Left hindlimb (tissue), 1 donor: ENCODE data around the gene CCDC61.

ENCODE experiments used
- DNase-seq: peaks from one replicate; pipeline ENCODE4 v3.0.0-alpha.2; 2018

CCDC61 gene

DNA sequence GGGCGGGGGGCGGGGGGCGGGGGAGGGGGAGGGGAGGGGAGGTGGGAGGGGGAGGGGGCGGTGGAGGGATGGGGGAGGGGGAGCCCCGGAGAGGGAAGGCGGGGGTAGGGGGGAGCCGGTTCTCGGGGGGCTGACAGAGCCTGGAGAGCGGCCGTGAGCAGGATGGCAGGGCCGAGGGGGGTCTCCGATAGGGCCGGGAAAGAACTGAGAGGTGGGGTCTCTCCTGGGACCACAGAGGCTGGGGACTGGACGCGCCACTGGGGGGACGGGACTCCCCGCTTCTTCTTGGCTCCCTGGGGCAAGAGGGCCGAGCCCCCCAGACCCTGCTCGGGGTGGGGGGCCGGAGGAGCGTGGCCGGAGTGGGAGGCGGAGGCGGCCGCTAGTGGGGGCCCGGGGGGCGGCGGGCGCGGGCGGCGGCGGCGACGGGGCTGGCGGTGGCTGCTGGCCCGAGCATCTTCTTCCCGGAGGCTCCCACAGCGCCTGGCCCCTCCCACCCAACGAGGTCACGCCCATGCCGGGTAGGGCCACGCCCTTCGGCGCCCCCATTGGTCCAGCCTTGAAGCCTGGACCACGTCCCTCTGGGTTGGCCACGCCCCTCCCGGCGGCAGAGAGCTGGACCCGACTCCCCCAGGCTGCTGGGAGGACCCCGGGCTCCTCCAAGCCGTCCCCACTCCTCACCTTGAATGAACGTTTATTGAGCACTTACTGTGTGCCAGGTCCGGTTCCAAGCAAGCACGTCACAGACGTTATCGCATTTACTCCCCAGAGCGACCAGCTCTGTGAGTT, 21.5 kb upstream of the CCDC61 start, which contains the start of gene NOVA2:
Gene NOVA2 (minus strand): TSS at position 313 of the 786 bp plus-strand sequence. CDS start 514 bp downstream, outside the sequence.
- peak; percentile 57 for DNase-seq

DNA sequence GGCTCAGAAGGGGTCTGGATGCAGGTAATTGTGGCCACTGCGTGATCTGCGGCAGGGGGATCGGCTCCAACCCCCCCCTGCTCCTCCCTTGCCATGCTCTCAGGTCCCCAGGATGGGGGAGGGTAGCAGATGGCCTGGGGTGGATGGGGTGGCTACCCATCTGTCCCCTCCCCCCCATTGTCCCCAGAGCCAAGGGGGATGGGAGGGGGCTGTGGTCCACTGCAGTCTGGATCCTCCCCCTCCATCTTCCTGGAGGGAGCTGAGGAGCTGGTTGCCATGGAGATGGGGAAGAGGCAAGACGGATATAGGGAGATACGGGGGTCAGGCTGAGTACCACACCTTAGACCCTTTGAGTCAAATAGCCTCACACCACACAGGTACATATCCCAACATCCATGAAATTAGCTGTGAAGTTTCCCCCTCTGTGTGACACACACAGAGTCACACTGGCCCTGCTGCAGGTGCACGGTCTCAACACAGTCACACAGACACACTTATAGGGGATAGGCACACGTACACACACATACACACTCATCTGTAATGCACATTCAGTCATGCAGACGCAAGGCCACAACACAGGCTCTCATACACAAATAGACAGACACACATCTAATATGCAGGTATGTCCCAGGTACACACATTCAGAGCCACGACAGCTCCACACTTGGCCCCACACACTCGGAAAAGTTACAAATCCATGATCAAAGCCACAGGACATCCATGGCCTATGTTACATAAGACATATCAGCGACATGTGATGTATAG, 19.8 kb upstream of the CCDC61 start:
- DNase-seq = no peak

DNA sequence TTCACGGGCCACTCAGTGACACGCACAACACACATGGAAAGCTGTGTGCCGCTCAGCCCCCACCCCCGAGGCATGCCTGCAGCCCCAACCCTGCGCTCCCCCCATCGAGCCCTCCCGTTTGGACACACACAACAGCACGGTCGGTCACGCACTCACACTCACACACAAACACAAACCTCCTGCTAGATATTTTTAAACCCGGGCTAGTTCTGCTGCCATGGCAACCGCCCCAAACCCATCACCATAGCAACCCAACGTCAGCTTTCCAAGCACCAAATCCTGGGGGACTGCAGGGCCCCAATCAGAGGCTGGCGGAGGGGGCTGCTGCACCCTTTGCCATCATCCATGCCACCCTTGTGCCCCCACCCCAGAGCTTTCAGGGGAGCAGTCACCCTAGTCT, 19.1 kb upstream of the CCDC61 start:
- no peak for DNase-seq

DNA sequence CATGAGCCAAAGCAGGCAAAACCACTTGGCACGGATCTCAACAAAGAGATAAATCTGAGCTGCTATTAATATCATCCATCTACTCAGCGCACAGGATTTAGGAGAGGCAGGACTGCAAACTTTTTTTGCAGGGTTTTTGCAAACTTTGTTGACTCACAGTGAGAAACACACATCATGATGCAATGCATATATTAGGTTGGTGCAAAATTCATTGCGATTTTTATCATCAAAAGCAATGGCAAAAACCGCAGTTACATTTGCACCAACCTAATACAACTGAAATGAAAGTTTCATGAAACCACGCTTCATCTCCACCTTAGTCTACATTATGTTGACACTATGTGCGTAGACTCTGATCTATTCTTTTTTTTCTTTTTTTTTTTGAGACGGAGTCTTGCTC, 17.1 kb upstream of the CCDC61 start:
- no peak for DNase-seq

DNA sequence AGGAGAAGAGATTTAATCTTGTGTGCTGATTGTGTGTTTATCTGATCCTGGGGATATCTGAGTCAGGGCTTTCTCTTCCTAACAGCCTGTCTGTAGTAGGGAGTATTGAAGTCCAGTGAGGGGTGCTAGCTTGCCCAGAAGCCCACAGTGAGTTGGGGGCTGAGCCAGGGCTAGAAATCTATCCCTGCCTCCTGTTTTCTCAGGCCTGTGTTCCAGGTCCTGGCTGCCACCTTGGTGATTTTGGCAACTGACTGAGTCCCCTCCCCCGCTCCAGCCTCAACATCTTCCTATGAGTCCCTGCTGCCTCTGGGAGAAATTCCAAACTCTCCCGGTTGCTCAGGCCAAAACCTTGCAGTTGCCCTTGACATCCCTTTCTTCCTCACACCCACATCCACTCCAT, 13.9 kb upstream of the CCDC61 start:
- DNase-seq = no peak

DNA sequence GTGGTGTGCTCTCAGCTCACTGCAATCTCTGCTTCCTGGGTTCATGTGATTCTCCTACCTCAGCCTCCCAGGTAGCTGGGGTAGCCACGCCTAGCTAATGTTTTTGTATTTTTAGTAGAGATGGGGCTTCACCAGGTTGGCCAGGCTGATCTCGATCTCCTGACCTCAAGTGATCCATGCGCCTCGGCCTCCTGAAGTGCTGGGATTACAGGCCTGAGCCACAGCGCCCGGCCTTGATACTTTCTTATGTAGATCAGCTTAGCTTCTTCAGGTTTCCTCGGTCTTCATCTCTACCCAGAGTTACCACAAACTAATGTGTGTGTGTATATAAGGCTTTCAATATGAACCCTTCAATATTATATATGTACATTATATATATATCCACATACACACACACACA, 9.9 kb upstream of the CCDC61 start:
- no peak for DNase-seq

DNA sequence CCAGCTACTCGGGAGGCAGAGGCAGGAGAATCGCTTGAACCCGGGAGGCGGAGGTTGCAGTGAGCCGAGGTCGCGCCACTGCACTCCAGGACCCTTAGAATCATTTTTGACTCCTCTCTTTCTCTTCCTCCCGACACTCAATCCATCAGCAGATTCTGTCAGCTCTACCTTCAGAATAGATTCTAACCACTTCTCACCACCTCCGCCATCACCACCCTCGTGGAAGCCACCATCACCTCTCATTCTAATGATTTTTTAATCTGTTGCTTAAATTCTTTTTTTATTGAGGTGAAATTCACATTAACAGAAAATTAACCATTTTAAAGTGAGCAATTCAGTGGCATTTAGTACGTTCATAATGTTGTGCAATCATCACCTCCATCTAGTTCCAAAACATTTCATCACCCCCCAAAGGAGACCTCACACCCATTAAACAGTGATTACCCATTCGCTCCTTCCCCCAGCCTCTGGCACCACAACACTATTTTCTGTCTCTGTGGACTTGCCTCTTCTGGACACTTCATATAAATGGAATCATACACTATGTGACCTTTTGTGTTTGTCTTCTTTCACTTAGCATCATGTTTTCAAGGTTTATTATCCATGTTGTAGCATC, 5.0 kb upstream of the CCDC61 start:
- no peak for DNase-seq

DNA sequence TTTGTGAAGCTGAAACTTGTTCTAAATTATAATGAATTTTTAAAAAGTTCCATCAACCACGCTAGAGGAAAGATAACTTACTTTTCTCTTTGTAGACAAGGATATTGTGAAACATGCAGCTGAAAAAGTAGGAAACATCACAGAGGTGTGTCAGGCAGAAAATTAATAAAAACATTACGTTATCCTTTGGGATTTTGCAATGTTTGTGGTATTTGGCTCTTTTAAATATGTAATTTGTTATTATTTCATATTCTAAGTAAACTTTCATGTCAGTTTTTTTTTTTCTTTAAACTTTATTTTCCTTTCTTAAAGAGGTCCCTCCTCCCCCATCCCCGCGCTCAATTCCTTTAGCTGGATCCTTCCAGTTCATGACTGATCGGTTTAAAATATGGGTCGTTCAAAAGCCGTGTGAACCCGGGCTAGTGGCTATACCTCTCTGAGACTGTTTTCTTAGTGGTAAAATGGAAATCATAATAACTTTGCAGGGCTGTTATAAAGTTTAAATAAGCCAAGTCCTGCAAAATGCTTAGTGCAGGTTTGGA, 740 bp upstream of the CCDC61 start:
- no peak for DNase-seq

DNA sequence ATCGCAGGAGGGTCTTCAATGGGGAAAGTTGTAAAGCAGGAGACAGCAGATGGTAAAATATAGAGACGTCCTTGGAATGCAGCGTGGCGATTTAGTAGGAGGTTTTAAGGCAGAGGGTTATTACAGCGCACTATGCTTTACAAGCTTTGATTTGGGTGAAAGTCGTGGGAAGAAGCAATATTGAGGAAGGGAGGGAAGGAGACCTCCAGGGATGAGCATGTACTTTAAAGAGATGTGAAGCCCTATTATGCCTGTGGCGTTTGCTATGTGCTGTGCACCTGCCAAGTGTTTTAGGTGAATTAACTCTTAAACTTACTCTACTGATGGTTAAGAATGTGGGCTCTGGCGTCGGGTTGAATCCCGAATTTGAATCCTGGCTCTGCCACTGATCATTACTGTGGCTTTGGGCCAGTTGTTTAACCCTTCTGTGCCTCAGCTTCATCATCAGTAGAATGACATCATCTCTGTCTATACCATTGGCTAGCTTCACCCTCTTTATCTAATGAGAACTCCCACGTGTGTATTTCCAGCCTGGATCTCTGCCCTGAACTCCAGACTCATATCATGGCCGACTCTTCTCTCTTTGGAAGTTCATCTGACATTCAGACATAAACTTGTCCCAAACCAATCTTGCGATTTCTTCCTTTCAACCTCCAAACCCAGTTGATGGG, 583 bp downstream of the CCDC61 start:
- DNase-seq = no peak

DNA sequence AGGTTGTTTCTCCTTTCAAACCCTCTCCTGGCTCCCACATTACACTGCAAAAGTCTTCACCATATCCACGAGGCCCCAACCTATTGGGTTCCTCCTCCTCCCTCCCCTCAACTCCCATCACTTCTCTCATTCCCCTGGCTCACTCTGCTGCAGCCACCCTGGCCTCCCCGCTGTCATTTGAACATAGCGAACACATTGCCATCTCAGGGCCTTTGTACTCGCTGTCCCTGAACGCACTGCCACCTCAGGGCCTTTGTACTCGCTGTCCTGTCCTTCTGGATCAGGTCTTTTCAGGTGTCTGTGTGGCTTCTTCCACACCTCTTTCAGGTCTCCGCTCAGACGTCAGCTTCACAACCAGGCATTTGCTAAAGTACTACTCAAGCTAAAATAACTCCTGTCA, 1.7 kb downstream of the CCDC61 start:
- DNase-seq = no peak

DNA sequence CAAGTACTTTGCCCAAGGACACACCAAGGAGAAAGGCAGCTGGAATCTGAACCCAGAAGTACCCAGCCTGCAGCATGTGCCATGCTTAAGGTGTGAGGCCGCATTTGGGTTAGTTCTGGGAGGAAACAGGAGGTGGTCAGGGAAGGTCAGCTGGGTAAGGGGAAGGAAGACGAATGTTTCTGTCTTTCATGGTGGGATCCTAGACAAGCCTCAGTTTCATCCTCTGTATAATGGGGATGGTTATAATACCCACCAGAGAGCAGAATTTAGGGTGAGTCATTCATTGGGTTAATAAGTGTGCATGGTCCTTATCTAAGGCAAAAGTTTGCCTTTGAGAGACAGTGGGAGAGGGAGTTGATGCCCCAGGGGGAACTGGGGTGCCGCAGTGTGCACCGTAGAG, 3.6 kb downstream of the CCDC61 start:
- no peak for DNase-seq

DNA sequence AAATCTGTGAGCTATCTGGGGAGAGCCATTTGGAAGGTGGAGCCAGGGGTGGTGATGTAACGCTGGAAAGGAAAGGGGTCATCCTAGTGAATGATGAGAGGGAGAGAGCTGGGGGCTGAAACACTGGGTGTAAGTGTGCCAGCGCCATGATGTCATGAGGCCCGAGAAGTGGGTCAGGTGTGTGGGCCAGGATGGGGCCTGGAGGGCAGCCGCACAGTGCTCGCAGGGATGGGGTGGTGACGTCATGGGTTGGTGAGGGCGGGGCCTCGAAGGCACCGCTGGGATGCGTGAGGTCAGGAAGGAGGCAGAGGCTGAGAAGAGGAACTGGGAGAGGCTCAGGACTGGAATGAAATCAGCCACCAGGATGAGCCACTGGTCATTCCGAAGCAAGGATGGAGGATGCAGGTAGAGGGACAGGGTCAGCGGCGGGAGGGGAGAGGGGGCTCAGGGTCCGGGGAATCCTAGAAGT, 4.4 kb downstream of the CCDC61 start:
- DNase-seq = no peak

DNA sequence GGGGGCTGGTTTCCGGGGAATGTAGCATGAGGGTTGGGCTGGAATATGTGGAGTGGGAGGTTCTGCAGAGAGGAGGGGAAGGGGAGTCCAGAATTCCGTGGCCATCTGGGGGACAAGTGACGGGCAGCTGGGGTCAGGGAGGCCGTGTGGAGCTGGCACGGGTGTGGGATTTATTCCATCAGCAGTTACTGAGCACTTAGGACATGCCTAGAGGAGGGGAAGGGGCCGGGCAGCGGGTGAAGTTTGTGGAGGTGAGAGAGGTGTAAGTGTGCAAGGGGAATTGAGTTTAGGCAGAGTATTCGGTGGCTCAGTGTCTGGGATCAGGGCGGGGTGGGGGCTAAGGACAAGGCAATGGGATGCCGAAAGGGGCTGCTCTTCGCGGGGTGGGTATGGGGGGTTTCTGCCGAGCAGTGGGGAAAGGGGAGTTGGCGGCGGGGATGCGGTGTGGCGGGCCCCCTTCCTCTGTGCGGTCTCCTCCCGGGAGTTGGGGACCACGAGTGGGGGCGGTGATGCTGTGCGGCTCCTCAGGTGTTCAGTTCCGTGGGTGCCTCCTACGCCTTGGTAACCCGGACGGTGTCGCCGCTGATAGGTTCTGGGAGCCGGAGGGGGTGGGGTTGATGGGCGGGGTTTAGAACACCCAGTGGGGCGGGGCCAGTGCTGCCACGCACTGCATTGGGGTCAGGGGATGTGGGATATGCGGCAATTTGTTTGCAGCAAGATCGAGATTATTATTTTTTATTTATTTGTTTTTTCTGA, 5.4 kb downstream of the CCDC61 start:
- DNase-seq = no peak

DNA sequence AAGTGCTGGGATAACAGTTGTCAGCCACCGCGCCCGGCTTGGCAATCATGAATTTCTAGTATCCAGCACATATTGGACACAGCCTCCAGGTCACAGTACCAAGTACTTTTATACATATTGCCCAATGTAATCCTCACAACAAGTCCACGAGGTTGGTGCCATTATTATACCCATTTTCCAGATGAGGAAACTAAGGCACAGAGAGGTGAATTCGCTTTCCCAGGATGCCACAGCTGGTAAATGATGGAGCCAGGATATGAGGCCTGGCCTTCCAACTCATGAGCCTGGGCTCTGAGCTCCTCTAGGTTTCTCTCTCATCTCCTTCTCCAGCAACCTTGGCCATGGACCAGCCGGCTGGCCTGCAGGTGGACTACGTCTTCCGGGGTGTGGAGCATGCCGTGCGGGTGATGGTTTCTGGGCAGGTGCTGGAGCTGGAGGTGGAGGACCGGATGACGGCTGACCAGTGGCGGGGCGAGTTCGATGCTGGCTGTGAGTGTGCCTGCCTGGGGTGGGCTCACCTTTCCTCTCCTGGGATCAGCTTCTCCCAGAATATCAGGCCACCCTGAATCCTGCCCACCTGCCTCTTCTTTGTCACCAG, 7.5 kb downstream of the CCDC61 start:
- no peak for DNase-seq

DNA sequence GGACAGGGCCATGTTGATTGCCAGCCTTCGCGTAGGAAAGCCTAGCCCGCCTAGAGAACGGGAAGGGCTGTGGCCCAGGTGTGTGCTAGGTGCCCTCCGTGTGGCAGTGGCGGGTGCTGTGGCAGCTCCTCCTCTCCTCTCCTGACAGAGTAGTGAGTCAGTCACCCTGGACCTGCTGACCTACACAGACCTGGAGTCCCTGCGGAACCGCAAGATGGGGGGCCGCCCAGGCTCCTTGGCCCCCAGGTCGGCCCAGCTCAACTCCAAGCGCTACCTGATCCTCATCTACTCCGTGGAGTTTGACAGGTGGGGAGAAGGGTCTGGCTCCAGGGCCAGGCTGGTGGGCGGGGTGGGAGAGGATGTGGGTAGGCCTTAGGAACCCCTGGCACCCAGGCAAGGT, 11.1 kb downstream of the CCDC61 start:
- DNase-seq = no peak

DNA sequence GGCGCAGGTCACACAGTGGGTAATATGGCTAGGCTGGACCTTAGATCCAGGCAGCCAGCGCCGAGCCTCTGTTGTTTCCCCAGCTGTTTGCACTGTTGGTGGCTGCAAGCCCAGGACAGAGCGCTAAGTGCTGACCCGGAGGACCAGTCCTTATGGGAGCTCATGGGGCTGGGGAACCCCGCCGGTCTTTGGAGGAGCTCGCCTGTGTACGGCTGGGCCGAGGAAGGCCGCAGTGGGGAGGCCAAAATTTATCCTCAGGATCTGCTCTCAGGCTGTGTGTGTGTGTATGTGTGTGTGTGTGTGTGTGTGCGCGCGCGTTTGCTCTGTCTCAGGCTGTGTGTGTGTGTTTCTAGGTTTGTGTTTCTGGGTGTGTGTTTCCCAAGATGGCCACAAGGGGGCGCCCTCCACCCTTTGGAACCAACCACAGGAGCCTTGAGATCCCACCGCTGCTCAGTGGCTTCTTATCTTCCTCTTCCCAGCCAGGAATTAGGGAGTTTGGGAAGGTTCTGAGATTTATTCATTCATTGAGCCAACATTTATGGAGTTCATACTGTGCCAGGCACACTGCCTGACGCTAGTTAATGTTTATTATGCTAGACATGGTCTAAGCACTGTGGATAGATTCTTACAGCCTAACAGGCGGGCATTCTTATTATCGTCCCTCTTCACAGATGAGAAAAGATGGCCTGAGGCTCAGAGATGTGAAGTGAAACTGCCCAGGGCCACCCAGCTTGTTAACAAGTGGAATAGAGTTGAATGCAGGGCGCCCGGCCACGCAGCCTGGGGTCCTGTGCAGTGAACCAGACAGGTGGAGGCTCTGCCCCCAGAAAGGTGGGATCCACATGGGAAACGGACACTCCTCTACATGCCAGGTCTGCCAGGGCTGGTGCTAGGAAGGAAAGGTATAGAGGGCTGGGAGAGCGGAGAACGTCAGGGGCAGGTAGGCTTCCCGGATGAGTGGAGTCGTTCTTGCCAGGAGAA, 14.6 kb downstream of the CCDC61 start:
- peak; percentile 69 for DNase-seq

DNA sequence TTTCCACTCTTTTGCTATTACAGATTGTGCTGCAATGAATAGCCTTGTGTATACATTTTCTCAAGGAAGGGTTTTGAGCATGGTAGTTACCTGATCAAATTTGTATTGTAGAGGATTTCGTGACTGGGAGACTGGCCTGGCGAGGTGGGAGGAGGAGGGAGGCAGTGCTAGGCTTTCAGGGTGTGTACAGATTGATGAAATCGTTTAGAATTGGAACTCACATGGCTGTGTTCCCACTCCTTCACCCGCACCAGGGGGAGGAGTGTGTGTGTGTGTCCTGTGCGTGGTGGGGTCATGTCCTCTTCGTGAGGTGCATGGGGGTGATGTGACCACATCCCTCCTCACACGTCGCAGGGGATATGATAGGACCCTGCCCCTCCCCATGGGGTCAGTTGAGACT, 19.3 kb downstream of the CCDC61 start:
- DNase-seq = no peak

DNA sequence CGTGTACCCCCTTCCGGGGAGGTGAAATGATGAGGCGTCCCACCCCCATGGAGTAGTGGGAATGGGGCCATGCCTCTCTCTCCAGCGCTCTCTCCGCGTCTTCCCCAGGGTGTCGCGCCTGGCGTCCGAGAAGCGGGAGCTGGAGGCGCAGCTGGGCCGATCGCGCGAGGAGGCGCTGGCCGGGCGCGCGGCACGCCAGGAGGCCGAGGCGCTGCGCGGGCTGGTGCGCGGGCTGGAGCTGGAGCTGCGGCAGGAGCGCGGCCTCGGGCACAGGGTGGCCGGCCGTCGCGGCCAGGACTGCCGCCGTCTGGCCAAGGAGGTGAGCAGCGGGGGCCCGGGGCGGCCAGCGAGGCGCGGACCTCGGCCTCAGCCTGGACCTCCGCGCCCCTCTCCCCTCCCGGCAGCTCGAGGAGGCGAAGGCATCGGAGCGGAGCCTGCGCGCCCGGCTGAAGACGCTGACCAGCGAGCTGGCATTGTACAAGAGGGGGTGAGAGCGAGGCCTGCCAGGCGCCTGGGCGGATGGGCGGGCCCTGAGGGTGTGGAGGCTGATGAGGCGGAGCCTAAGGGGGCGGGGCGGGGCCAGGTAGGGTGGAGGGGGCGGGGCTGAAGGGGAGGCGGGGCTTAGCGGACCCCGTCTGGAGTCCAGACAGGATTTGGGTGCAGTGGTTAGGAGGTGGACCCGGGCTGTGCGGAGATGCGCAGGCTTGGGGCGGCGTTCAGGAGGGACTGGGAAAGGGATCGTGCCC, 19.8 kb downstream of the CCDC61 start:
- peak; percentile 54 for DNase-seq

DNA sequence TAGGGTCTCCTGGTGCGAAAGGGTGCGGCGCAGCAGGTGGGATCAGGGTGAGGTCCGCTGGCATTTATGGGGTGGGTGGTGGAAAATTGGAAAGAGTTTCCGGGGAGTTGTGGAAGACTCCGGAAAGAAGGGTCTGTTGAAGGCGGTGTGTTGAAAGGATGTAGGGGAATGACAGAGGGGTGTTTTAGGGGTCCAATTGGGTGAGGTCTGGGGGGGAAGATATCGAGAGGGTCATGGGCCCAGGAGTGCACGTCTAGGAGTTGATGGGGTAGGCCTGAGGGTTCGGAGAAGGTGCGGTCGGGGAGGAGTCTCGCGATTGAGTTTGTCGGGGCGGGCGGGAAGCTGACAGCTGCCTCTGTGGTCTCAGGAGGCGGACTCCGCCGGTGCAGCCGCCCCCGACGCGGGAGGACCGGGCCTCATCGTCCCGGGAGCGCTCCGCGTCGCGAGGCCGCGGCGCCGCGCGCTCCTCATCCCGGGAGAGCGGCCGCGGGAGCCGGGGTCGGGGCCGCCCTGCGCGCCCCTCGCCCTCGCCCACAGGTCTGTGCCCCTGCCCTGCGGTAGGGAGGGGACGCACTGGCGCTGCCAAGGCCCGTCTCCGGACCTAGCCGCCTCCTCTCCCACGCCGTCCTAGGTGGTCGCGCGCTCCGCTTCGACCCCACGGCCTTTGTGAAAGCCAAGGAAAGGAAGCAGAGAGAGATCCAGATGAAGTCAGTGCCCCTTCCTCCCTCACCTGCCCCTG, 20.6 kb downstream of the CCDC61 start:
- DNase-seq = no peak
